A673 (cell line): Measurements from ENCODE around the gene HACD1.

Experiments used
- CTCF ChIP-seq: fragments of 300-800, 200-600 bp; sonication (generic); conservative IDR thresholded peaks from 2 replicates; pipeline ENCODE4 v1.5.1; 2017; ENCODE audit warnings: low read depth, mild to moderate bottlenecking, antibody characterized with exemption, low read length, moderate library complexity, mixed read lengths
- EZH2 ChIP-seq: fragments of 200-600 bp; sonication (generic); IDR thresholded peaks from 2 replicates; pipeline ENCODE4 v1.6.1; 2017; ENCODE audit warnings: borderline replicate concordance, low read depth, mild to moderate bottlenecking, mixed read lengths, antibody characterized with exemption, low read length; ENCODE audit not compliant: poor library complexity, severe bottlenecking

DNA sequence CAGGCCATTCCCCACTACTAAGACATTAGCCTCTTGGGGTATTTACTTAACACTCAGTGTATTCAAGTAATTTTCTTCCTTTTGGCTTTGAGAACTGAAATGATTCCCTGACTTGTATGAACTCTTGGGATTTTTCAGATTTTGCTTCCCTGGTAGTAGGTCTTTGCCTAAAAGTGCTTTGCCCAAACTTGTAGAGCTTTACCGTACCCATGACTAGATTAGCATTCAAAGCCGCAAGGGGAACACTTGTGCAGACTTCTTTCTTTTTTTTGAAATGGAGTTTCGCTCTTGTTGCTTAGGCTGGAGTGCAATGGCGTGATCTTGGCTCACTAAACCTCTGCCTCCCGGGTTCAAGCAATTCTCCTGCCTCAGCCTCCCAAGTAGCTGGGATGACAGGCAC is 20.7 kb upstream of the HACD1 start:
- TF ChIP-seq CTCF (no peak), EZH2 (no peak)
